NCI-H146 (cell line): ENCODE data around the gene TEN1.
"Not testable (repeated sequence)": the region's sequence is repeated elsewhere in the genome, so short reads cannot be mapped to it uniquely, and the experiment has no call there.

Source experiments
- DNase-seq: peaks from one replicate; lab custom pipeline; 2025; lab: John Stamatoyannopoulos, UW

Gene TEN1, protein sequence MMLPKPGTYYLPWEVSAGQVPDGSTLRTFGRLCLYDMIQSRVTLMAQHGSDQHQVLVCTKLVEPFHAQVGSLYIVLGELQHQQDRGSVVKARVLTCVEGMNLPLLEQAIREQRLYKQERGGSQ

DNA sequence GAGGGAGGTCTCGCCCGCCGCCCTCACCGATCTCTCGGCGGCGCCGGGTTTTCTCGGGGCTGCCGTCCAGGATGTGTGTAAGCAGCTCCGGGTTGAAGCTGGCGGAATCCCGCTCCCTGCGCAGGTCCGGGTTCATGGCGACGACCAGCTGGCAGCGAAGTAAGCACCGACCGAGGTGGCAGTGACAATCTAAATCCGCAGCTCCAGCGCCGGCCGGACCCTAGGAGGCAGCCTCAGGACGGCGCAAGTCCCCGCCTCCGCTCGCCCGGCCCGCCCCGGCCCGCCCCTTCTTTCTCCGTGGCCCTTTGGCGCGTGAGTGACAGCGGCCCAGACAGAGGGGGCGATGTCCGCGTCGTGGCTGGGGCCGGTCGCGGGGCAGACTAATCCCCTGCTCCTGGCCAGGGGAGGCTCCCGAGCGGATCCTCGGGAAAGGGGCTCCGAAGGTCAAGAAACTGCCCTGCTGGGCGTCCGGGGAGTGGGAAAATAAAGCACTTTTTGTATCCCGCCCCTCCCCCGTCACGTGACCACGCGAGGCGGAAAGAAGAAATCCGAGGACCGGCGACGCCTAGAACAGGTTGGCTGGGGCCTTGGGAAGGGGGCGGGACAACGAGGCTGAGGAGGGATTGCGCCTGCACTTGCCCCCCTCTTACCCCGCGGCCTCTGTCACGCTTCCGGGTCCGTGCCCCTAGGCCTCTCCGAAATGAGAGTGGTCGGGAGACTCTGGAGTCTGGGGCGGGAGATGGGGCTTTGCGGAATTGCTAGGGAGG, at the start of gene TEN1, which contains the start of gene ACOX1:
Gene TEN1 (plus strand): TSS at position 303 of the 767 bp plus-strand sequence. CDS start 6,953 bp downstream, outside the sequence.
Gene ACOX1 (minus strand): TSS at position 229 of the 767 bp plus-strand sequence. CDS start 93 bp downstream, at position 136.
- peak; percentile 98 for DNase-seq

- no peak for DNase-seq
Measured at GRCh38 chr17:75931062-75931461, 48.0 kb upstream of the TEN1 start.

- DNase-seq: no peak
Measured at GRCh38 chr17:75932852-75933251, 46.2 kb upstream of the TEN1 start.

DNA sequence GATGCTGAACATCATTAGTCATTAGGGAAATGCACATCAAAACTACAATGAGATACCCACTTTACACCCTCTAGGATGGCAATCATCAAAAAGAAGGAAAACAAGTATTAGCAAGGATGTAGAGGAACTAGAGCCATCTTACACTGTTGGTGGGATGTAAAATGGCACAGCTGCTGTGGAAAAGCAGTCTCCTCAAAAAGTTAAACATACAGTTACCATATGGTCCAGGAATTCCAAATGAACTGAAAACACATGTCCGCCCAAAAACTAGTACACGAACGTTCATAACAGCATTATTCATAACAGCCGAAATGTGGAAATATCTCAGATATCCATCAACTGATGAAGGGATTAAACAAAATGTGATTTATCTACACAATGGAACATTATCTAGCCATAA, 45.2 kb upstream of the TEN1 start:
- DNase-seq: no peak

GRCh38 chr17:75937652-75938051, 41.4 kb upstream of the TEN1 start:
- DNase-seq: no peak

DNA sequence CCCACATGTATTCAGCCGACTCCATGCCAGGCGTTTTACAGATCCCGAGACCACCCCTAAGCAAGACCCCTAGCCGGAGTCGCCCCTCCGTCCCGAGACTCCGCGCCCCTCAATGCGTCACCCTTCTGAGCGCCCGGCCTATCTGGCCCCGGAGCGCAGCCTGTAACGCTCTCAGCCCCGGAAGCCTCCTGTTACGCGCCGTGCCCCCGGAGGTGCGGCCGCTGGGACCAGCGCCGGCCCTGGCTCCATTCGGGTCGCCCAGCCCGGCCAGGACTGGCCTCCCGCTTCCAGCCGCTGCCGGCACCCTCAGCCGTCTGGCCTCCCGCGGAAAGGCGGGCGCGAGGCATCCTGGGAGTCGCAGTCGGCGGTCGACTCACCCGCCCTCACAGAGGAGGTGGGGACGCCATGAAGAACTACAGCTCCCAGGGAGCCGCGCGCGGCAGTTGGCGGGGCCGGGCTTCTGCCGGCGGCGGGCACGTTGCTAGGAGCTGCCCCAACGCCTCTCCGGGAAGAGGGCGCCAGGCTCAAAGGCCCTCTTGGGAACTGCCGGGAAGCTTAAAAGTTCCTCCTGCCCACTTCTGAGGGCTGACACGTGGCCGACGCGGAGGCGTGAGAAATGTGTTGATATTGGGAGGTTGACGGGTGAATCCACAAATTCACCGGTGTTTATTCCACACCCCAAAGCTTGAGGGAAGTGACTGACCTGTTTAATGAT, 38.2 kb upstream of the TEN1 start, which contains the start of gene FBF1:
Gene FBF1 (minus strand): TSS at position 316 of the 715 bp plus-strand sequence. CDS start 2,893 bp downstream, outside the sequence.
- DNase-seq: peak; percentile 95

- DNase-seq: no peak
Measured at GRCh38 chr17:75941442-75941819, 37.6 kb upstream of the TEN1 start.

- DNase-seq: no peak
Measured at GRCh38 chr17:75942473-75942872, 36.6 kb upstream of the TEN1 start.

DNA sequence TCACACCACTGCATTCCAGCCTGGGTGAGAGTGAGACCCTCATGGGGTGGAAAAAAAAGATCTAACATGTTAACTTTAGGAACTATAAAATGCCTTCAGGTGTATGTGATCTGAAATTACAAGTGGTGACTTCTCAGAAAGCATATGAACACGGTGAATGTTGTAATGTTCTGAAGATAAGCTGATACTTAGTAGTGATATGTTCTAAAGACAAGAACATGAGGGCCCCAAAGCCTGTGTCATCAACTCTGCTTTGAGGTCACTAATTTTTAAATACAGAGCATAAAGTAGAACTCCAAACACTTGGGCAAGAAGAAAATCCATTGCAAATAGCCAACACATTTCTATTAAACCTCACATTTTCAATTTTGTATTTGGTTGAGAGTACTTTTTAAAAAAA, 35.5 kb upstream of the TEN1 start:
- DNase-seq: no peak

GRCh38 chr17:75945211-75945610, 33.8 kb upstream of the TEN1 start:
- no peak for DNase-seq

DNA sequence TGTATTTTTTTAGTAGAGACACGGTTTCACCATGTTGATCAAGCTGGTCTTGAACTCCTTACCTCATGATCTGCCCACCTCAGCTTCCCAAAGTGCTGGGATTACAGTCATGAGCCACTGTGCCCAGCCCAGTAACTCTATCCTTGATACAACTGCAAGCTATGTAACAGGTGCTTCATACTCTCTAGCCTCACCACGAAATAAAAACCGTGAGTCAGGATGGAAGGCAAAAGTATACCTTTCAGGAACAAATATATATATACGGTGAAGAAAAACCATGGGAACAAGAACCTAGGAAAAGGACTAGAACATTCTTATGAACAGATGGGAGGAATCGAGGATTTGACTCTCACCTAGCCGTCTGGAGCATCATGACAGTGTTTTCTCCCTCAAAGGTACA, 28.6 kb upstream of the TEN1 start:
- DNase-seq: no peak

DNA sequence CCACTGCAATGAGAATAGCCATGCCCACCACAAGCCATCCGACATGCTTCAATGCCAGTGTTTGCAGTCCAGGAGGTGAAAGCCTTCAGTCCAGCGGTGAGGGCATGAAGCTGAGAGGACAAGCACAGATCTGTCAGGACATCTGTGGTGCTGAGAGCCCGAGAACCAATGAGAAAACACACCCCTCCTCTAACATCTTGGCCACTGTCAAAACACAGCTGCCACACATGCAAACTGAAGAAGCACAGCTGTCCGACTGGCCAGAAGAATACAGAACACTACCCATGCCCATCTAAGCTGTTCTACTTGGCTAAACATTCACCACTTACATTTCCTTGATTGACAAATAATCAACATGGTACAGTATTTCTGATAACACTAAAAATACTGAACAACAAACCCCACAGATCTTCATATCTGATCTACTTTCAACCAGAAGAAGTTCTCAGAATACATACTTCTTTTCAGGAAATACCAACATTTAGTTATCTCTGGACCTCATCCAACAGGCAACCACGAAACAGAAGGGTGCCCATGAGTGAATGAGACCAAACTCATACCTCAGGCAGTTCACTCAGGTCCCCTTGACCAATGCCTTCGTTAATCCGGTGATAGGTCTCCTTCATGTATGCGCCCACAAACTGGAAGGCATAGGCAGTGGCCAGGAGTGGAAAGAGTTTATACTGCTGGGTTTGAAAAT, 28.0 kb upstream of the TEN1 start:
- DNase-seq: no peak

DNA sequence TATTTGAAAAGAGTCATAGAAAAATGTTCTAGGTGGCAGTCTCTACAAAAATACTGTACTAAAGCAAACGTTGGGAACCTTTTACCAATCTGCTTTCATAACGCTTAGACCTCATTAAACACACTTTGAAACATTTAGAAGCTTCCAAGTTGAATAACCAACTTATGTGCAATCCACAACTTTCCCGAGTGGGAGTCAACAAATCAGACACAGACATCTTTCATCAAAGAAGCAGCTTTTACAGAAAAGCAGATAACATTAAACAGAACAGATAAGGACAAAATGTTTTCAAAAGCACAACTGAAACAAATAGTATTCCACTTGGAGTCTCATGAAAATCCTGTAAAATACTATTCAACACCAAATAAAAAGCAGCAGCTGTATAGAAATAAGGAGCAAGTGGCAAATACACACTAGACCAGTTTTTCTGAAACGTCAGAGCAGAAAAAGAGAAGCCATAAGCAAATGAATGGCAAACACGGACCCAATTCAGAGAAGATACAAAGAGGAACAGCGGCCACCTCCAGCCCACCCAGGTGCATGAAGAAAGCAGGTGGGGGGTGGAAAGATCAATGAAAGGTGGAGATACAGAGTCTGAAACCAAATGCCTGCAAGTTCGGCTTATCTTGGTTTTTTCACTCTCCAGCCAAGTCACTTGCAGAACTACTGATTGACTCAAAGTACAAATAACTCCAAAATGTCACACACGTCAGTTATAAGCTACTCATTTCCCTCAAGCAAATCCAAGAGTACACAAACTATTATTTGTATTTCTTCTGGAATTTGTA, 19.8 kb upstream of the TEN1 start:
- no peak for DNase-seq

- no peak for DNase-seq
Measured at GRCh38 chr17:75959839-75960511, 19.1 kb upstream of the TEN1 start.

- no peak for DNase-seq
Measured at GRCh38 chr17:75965468-75965867, 13.6 kb upstream of the TEN1 start.

GRCh38 chr17:75969044-75969443, 10.0 kb upstream of the TEN1 start:
- not testable (repeated sequence) for DNase-seq

DNA sequence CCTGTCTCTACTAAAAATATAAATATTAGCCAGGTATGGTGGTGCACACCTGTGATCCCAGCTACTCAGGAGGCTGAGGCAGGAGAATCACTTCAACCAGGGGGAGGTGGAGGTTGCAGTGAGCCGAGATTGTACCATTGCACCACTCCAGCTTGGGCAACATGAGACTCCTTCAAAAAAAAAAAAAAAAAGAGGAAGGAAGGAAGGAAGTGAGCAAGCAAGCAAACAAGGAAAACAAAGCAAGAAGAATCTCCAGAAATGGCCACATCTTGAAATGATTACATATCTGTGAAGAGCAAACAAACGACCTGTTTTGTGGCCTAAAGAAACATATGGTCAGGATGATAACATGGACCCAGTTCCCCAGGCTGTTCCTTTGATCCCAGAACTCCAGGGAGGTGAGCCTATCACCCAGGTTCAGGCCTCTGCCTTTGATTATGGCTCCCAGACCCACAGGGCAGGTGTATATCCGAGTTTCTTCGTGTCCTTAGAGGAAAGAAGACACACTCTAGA, 9.0 kb upstream of the TEN1 start:
- no peak for DNase-seq

- DNase-seq: no peak
Measured at GRCh38 chr17:75970626-75971025, 8.4 kb upstream of the TEN1 start.

DNA sequence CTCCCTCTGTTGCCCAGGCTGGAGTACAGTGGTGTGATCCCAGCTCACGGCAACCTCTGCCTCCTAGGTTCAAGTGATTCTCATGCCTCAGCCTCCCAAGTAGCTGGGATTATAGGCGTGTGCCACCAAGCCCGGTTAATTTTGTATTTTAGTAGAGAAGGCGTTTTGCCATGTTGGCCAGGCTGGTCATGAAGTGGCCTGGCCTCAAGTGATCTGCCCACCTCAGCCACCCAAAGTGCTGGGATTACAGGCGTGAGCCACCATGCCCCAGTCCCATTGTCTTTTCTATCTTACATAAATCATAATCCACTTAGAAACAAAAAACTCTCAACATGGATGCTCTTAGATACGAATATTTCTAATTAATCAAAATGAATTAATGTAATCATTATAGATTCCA, 3.9 kb upstream of the TEN1 start:
- not testable (repeated sequence) for DNase-seq

DNA sequence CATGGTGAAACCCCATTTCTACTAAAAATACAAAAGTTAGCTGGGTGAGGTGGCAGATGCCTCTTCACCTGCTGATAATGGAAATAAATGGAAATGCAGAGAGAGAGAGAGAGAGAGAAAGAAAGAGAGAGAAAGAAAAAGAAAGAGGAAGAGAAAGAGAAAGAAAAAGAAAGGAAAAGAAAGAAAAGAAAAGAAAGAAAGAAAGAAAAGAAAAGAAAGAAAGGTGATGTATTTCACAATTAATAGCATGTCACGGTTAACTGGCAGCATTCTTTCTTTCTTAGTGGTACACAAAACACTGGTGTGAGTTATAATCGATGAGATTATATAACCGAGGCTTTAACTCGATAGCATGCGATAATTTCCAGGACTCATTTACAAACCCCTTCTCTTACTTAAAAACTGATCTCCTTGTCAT, 3.3 kb upstream of the TEN1 start:
- no peak for DNase-seq
